Mesendoderm (in vitro differentiated cells): ENCODE measurements around the gene PCBP3.
"Not testable (repeated sequence)": the region's sequence is repeated elsewhere in the genome, so short reads cannot be mapped to it uniquely, and the experiment has no call there.

ENCODE experiments used
- DNase-seq: peaks from one replicate; pipeline ENCODE4 v3.0.0; 2013
- H2AK5ac ChIP-seq: 2 replicates; pipeline ENCODE4 v1.6.1; 2013; ENCODE audit warnings: low read length, inconsistent platforms
- H2BK120ac ChIP-seq: 2 replicates; pipeline ENCODE4 v1.6.1; 2013; ENCODE audit warnings: low read depth, mild to moderate bottlenecking, low read length, moderate library complexity, mixed read lengths
- H2BK15ac ChIP-seq: replicated peaks from 2 replicates; pipeline ENCODE4 v1.6.1; 2013; ENCODE audit warnings: low read depth, mild to moderate bottlenecking, moderate library complexity
- H2BK5ac ChIP-seq: 2 replicates; pipeline ENCODE4 v1.6.1; 2013; ENCODE audit warnings: low read length, inconsistent platforms
- H3K18ac ChIP-seq: 2 replicates; pipeline ENCODE4 v1.6.1; 2013; ENCODE audit warnings: mild to moderate bottlenecking, low read length, mixed read lengths
- H3K23ac ChIP-seq: one replicate; pipeline ENCODE4 v1.6.1; 2013; ENCODE audit warnings: low read length
- H3K27ac ChIP-seq: 2 replicates; pipeline ENCODE4 v1.5.1; 2013; ENCODE audit warnings: low read depth, mild to moderate bottlenecking, inconsistent platforms, low read length, moderate library complexity
- H3K27me3 ChIP-seq: 2 replicates; pipeline ENCODE4 v1.6.1; 2013; ENCODE audit warnings: low read length, control low read depth, mild to moderate bottlenecking, inconsistent platforms; ENCODE audit not compliant: insufficient read depth, poor library complexity
- H3K36me3 ChIP-seq: 2 replicates; pipeline ENCODE4 v1.6.1; 2013; ENCODE audit warnings: low read length, inconsistent platforms; ENCODE audit not compliant: control insufficient read depth, insufficient read depth
- H3K4ac ChIP-seq: one replicate; pipeline ENCODE4 v1.6.1; 2013; ENCODE audit warnings: low read depth, mild to moderate bottlenecking, low read length, moderate library complexity
- H3K4me1 ChIP-seq: 2 replicates; pipeline ENCODE4 v1.6.1; 2013; ENCODE audit warnings: low read depth, low read length, inconsistent platforms; ENCODE audit not compliant: control insufficient read depth
- H3K4me2 ChIP-seq: 2 replicates; pipeline ENCODE4 v1.6.1; 2013; ENCODE audit warnings: low read length
- H3K4me3 ChIP-seq: 2 replicates; pipeline ENCODE4 v1.5.1; 2013; ENCODE audit warnings: mild to moderate bottlenecking, low read length
- H3K56ac ChIP-seq: one replicate; pipeline ENCODE4 v1.6.1; 2013; ENCODE audit warnings: low read length
- H3K79me1 ChIP-seq: 2 replicates; pipeline ENCODE4 v1.6.1; 2013; ENCODE audit warnings: low read length, inconsistent platforms
- H3K79me2 ChIP-seq: 2 replicates; pipeline ENCODE4 v1.6.1; 2013; ENCODE audit warnings: mild to moderate bottlenecking, low read length; ENCODE audit not compliant: control insufficient read depth, insufficient read depth
- H3K9ac ChIP-seq: 2 replicates; pipeline ENCODE4 v1.6.1; 2013; ENCODE audit warnings: low read length, inconsistent platforms
- H4K5ac ChIP-seq: one replicate; pipeline ENCODE4 v1.6.1; 2013; ENCODE audit warnings: low read length
- H4K8ac ChIP-seq: one replicate; pipeline ENCODE4 v1.6.1; 2013; ENCODE audit warnings: low read depth, mild to moderate bottlenecking, control low read depth, low read length, moderate library complexity
- WGBS: extraction: QIAGEN DNeasy Blood & Tissue Kit; methylation state at CpG from one replicate; pipeline ENCODE4 v1.1.7; 2013; ENCODE audit warnings: low lambda C conversion rate, missing lambda C conversion rate; ENCODE audit not compliant: insufficient coverage; ENCODE audit errors: extremely low coverage; 5-methylcytosine and 5-hydroxymethylcytosine counted together

Gene PCBP3

DNA sequence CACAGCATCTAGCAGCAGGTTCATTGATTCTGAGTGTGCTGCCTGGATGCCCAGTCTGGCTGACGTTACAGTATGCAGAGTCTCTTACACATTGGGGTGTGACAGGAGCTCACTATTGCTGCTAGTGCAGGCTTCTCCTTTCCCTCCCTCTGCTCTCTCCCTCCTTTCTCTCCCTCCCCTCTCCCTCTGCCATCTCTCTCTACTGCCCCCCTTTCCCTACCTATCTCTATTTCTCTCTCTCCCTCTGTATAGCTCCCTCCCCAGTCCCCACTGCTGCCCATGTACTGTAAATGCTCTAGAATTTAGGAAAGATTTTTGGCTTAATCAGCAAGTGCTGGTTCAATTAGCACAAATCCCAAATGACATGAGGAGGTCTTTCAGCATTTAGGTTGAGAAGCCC, 62.8 kb downstream of the PCBP3 start:
- H3K9ac ChIP-seq = no peak overlapping the region
- no peaks in the 10 kb centered on the region for H3K27me3 ChIP-seq
- no peaks in the 10 kb centered on the region for H3K79me1 ChIP-seq
- no peak overlapping the region for H2BK120ac ChIP-seq
- no peak for DNase-seq
- no peaks in the 10 kb centered on the region for H3K36me3 ChIP-seq
- no peak overlapping the region for H3K27ac ChIP-seq
- H3K4me1 ChIP-seq = no peaks in the 10 kb centered on the region
- H3K4me2 ChIP-seq = no peak overlapping the region
- H2AK5ac ChIP-seq = no peak overlapping the region
- no peak overlapping the region for H3K4me3 ChIP-seq
- WGBS = no CpG with 5 or more reads among the region's 1 CpG
- no peak overlapping the region for H4K5ac ChIP-seq
- no peak overlapping the region for H3K18ac ChIP-seq
- no peak overlapping the region for H3K56ac ChIP-seq
- H2BK5ac ChIP-seq = no peak overlapping the region
- H3K4ac ChIP-seq = no peak overlapping the region
- H2BK15ac ChIP-seq = no peak overlapping the region
- H3K79me2 ChIP-seq = no peaks in the 10 kb centered on the region
- H4K8ac ChIP-seq = no peak overlapping the region
- H3K23ac ChIP-seq = no peak overlapping the region

DNA sequence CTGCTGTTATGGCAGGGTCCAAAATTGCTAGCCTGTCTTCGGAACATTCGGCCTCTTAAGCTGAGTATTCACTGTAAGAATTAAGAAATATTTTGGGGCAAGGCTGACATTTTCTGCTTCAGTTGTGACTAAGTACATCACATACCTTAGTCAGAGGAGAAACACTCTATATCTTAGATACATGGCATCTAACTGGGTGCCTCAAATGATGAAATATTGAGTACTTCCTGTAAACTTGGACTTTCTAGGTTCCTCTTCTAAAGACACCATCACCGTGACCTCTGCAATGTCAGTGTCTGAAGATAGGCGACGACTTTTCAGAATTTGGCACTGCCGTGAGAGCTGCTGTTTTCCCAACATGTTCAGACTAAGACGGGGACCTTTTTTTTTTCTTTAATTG, 65.6 kb downstream of the PCBP3 start:
- H3K4me1 ChIP-seq = no peaks in the 10 kb centered on the region
- no peak overlapping the region for H3K4ac ChIP-seq
- no peaks in the 10 kb centered on the region for H3K27me3 ChIP-seq
- H2BK15ac ChIP-seq = no peak overlapping the region
- no peak for DNase-seq
- no peaks in the 10 kb centered on the region for H3K36me3 ChIP-seq
- whole genome bisulfite sequencing = no CpG with 5 or more reads among the region's 7 CpGs
- H4K5ac ChIP-seq = no peak overlapping the region
- H3K18ac ChIP-seq = no peak overlapping the region
- H3K27ac ChIP-seq = no peak overlapping the region
- no peaks in the 10 kb centered on the region for H3K79me2 ChIP-seq
- no peak overlapping the region for H3K9ac ChIP-seq
- no peak overlapping the region for H2AK5ac ChIP-seq
- H3K4me2 ChIP-seq = no peak overlapping the region
- no peak overlapping the region for H4K8ac ChIP-seq
- no peak overlapping the region for H2BK5ac ChIP-seq
- no peak overlapping the region for H3K23ac ChIP-seq
- no peaks in the 10 kb centered on the region for H3K79me1 ChIP-seq
- no peak overlapping the region for H3K56ac ChIP-seq
- H3K4me3 ChIP-seq = no peak overlapping the region
- H2BK120ac ChIP-seq = no peak overlapping the region

DNA sequence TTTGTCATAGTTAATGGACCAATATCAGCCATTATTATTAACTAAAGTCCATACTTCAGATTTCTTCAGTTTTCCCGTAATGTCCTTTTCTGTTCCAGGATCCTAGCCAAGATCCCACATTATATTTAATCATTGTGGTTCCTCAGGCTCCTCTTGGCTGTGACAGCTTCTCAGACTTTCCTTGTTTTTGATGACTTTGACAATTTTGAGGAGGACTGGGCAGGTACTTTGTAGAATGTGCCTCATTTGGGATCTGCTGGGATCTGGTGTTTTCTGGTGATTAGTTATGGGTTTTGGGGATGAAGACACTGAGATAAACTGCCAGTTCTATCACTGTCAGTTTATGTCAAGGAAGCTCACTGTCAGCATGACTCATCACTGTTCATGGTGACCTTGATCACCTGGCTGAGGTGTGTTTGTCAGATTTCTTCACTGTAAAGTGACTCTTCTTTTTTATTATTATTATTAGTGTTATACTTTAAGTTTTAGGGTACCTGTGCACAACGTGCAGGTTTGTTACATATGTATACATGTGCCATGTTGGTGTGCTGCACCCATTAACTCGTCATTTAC, 66.3 kb downstream of the PCBP3 start:
- H4K5ac ChIP-seq = no peak overlapping the region
- H2BK120ac ChIP-seq = no peak overlapping the region
- no peak overlapping the region for H3K27ac ChIP-seq
- H3K18ac ChIP-seq = no peak overlapping the region
- no peaks in the 10 kb centered on the region for H3K27me3 ChIP-seq
- H3K79me1 ChIP-seq = no peaks in the 10 kb centered on the region
- no peak overlapping the region for H4K8ac ChIP-seq
- no peak overlapping the region for H2AK5ac ChIP-seq
- no peak overlapping the region for H3K23ac ChIP-seq
- no peak overlapping the region for H3K56ac ChIP-seq
- WGBS = no CpG with 5 or more reads among the region's 3 CpGs
- no peak for DNase-seq
- no peaks in the 10 kb centered on the region for H3K79me2 ChIP-seq
- no peak overlapping the region for H2BK5ac ChIP-seq
- H3K36me3 ChIP-seq = no peaks in the 10 kb centered on the region
- no peak overlapping the region for H2BK15ac ChIP-seq
- no peak overlapping the region for H3K4me2 ChIP-seq
- H3K4me1 ChIP-seq = no peaks in the 10 kb centered on the region
- no peak overlapping the region for H3K4me3 ChIP-seq
- H3K4ac ChIP-seq = no peak overlapping the region
- H3K9ac ChIP-seq = no peak overlapping the region

DNA sequence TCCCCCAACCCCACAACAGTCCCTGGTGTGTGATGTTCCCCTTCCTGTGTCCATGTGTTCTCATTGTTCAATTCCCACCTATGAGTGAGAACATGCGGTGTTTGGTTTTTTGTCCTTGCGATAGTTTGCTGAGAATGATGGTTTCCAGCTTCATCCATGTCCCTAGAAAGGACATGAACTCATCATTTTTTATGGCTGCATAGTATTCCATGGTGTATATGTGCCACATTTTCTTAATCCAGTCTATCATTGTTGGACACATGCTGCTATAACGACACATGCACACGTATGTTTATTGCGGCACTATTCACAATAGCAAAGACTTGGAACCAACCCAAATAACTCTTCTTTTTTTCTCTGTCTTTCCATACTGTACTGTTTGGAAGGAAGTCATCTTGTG, 66.8 kb downstream of the PCBP3 start:
- not testable (repeated sequence) for H3K4ac ChIP-seq, H3K27ac ChIP-seq, H2AK5ac ChIP-seq, H3K4me1 ChIP-seq, H2BK5ac ChIP-seq, H4K8ac ChIP-seq, DNase-seq, H3K23ac ChIP-seq, H3K36me3 ChIP-seq, H4K5ac ChIP-seq, H2BK15ac ChIP-seq, H3K18ac ChIP-seq, H3K4me2 ChIP-seq, H3K79me1 ChIP-seq, H2BK120ac ChIP-seq, H3K79me2 ChIP-seq, H3K56ac ChIP-seq, H3K9ac ChIP-seq, H3K4me3 ChIP-seq, H3K27me3 ChIP-seq
- no CpG with 5 or more reads among the region's 5 CpGs for WGBS

DNA sequence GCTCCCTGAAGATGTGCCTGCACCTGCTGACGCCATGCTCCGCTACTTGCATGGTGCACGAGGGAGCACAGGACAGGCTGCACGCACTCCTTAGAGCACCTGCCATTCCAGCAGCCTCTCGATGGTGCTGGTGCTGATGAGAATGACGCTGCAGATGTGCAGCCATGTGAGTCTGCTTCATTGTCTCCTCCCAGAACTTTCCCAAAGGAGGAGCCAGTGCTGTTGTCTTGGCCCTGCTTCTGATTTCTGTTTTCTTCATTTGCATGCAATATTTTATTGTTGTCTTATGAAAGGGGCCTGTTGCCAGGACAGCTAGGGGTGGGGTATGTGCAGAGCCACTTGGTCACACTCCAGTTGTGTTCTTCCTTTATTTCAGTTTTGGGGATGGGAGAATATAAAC, 70.1 kb downstream of the PCBP3 start:
- Histone ChIP-seq H3K79me2 (no peaks in the 10 kb centered on the region), H3K23ac (no peak overlapping the region), H3K27ac (no peak overlapping the region), H3K4me2 (no peak overlapping the region), H3K36me3 (no peaks in the 10 kb centered on the region), H3K27me3 (no peaks in the 10 kb centered on the region), H4K5ac (no peak overlapping the region), H3K9ac (no peak overlapping the region), H3K4ac (no peak overlapping the region), H4K8ac (no peak overlapping the region), H3K18ac (no peak overlapping the region), H2BK120ac (no peak overlapping the region), H3K4me1 (no peaks in the 10 kb centered on the region), H3K56ac (no peak overlapping the region), H3K79me1 (no peaks in the 10 kb centered on the region), H3K4me3 (no peak overlapping the region), H2BK5ac (no peak overlapping the region), H2BK15ac (no peak overlapping the region), H2AK5ac (no peak overlapping the region)
- no CpG with 5 or more reads among the region's 6 CpGs for WGBS
- no peak for DNase-seq

DNA sequence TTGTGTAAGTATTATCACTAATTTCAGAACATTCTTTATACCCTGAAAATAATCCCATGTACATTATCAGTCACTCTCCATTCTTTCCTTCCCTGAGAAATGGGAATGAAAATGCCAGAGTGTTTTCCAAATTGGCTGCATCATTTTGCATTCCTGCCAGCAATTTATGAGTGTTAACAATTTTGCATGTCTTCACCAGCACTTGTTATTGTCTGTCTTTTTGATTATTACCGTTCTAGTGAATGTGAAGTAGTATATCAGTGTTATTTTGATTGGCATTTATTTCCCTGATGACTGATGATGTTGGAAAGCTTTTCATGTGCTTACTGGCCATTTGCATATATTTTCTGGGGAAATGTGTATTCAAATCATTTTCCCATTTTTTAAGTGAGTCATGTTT, 71.9 kb downstream of the PCBP3 start:
- Histone ChIP-seq H3K27ac (no peak overlapping the region), H3K4me1 (no peaks in the 10 kb centered on the region), H3K79me1 (no peaks in the 10 kb centered on the region), H2AK5ac (no peak overlapping the region), H4K8ac (no peak overlapping the region), H3K9ac (no peak overlapping the region), H3K23ac (no peak overlapping the region), H4K5ac (no peak overlapping the region), H3K4me2 (no peak overlapping the region), H3K79me2 (no peaks in the 10 kb centered on the region), H3K56ac (no peak overlapping the region), H3K18ac (no peak overlapping the region), H3K4ac (no peak overlapping the region), H2BK15ac (no peak overlapping the region), H2BK5ac (no peak overlapping the region), H3K36me3 (no peaks in the 10 kb centered on the region), H3K4me3 (no peak overlapping the region), H2BK120ac (no peak overlapping the region), H3K27me3 (no peaks in the 10 kb centered on the region)
- no peak for DNase-seq
- no CpG with 5 or more reads among the region's 1 CpG for WGBS
